ENCODE data around the gene PRRC2C. TPM values are rescaled to one million over a fixed set of nuclear protein-coding genes. Genes with fewer than 3 reads are reported as not detected.

PRRC2C gene
- total RNA-seq, 1 donor from 2014 or later = 120 TPM

- peak; percentile 53 for ATAC-seq
Measured at GRCh38 chr1:171640225-171640624, 154.9 kb downstream of the PRRC2C start.

GRCh38 chr1:171641076-171641864, 155.9 kb downstream of the PRRC2C start:
- ATAC-seq = no peak

- no peak for ATAC-seq
Measured at GRCh38 chr1:171642197-171642596, 156.9 kb downstream of the PRRC2C start.

Other genes starting within 250 kb of the PRRC2C start
- gene FMO1, start 237.0 kb upstream of the PRRC2C start, total RNA-seq = 1.8 TPM
- 1.9 TPM for gene FMO4, start 171.3 kb upstream of the PRRC2C start, total RNA-seq
- gene MYOCOS, start 136.7 kb downstream of the PRRC2C start, total RNA-seq = not detected
- gene MYOC, start 167.2 kb downstream of the PRRC2C start, total RNA-seq = 0.20 TPM

Measured in esophagus mucosa (tissue), 1 donor.